Hair follicular keratinocyte (primary cell): Measurements from ENCODE around the gene MYOD1. TPM values are rescaled to one million over a fixed set of nuclear protein-coding genes. Genes with fewer than 3 reads are reported as not detected.

Experiments
- total RNA-seq: library from RNA; depleted of rRNA; stranded (reverse); fragments of >200 nt; gene quantifications from 2 replicates; pipeline ENCODE4 v1.2.3, GENCODE V29; 2015

The MYOD1 gene
- total RNA-seq = not detected in 2 replicates

GRCh38 chr11:17719028-17719937, at the start of gene MYOD1:
Gene MYOD1 (plus strand): TSS chr11:17719571. CDS start chr11:17719783, 212 bp downstream.

DNA sequence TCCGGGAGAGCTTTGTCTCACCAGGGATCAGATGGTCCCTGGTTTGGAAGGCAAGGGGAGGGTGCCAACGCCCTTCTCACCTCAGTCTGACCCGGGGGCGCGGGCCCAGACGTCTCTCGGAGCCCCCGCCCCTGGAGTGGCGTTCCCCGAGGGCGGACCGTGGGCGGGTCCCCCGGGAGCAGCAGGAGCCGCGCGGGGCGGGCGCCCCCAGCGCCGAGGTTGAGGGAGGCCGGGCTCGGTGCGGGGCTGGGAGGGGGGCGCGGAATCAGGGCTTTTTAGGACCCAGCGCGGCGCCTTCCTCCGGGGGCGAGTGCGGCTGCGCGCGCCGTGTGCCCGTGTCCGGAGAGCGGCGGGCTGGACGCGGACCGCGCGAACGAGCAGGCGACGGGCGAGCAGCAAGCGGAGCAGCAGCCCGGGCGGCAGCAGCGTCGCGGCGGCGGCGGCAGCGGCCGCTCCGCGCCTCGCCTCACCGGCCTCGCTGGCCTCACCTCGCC, 15.1 kb downstream of the MYOD1 start, which contains the start of gene KCNC1:
KCNC1 (plus strand) TSS at position 364 of the 494 bp plus-strand sequence. CDS start 1,222 bp downstream, outside the sequence.

Other genes with a start within 250 kb of the MYOD1 start
- not detected in 2 replicates for gene ABCC8, start 242.7 kb upstream of the MYOD1 start, total RNA-seq
- not detected in 2 replicates for gene USH1C, start 175.2 kb upstream of the MYOD1 start, total RNA-seq
- gene OTOG, start 172.3 kb upstream of the MYOD1 start, total RNA-seq = not detected in 2 replicates
- not detected in 2 replicates for gene KCNC1, start 15.2 kb downstream of the MYOD1 start, total RNA-seq